Stimulated activated naive CD8-positive, alpha-beta T cell treated with anti-CD3 and anti-CD28 coated beads, Interleukin-15, Interleukin-2, amounts not matched to agents 100 U/mL and 50 U/mL, for 24 hours (primary cell): ENCODE results near the gene VPS18.

ENCODE experiments used
- ATAC-seq: fragments of 150-1000 bp; cut with Tn5 transposase; one replicate; pipeline ENCODE4 v1.10.0; 2021
- DNase-seq: peaks from one replicate; pipeline ENCODE4 v3.0.0; 2021

Gene VPS18

GRCh38 chr15:40936709-40937666 lies 42.7 kb downstream of the VPS18 start:
- DNase-seq (no peak), ATAC-seq (no peak)

- ATAC-seq (no peak), DNase-seq (no peak)
Measured at GRCh38 chr15:40937762-40938535, 43.7 kb downstream of the VPS18 start.

GRCh38 chr15:40938536-40938870 lies 44.3 kb downstream of the VPS18 start:
- DNase-seq: no peak
- ATAC-seq: no peak

- ATAC-seq (no peak), DNase-seq (no peak)
Measured at GRCh38 chr15:40940296-40940801, 46.1 kb downstream of the VPS18 start.

- DNase-seq: no peak
- no peak for ATAC-seq
Measured at GRCh38 chr15:40941068-40941527, 46.8 kb downstream of the VPS18 start.

GRCh38 chr15:40941528-40942336 lies 47.5 kb downstream of the VPS18 start:
- peak; percentile 80 for DNase-seq
- ATAC-seq: peak; percentile 83

GRCh38 chr15:40942337-40942854 lies 48.1 kb downstream of the VPS18 start:
- no peak for ATAC-seq
- no peak for DNase-seq

GRCh38 chr15:40942878-40943277 lies 48.6 kb downstream of the VPS18 start:
- DNase-seq (no peak), ATAC-seq (no peak)

- DNase-seq (no peak), ATAC-seq (no peak)
Measured at GRCh38 chr15:40943764-40944365, 49.6 kb downstream of the VPS18 start.

- ATAC-seq: no peak
- no peak for DNase-seq
Measured at GRCh38 chr15:40944510-40945296, 50.5 kb downstream of the VPS18 start.

- no peak for ATAC-seq
Measured at GRCh38 chr15:40948706-40949473, 54.6 kb downstream of the VPS18 start.

GRCh38 chr15:40949756-40950207 lies 55.5 kb downstream of the VPS18 start:
- no peak for ATAC-seq

More at GRCh38 chr15:40948706-40949473, 54.6 kb downstream of the VPS18 start:
- no peak for DNase-seq

GRCh38 chr15:40951764-40952163 lies 57.5 kb downstream of the VPS18 start:
- ATAC-seq (no peak), DNase-seq (no peak)

More at GRCh38 chr15:40949756-40950207, 55.5 kb downstream of the VPS18 start:
- DNase-seq: no peak

- no peak for ATAC-seq
- DNase-seq: no peak
Measured at GRCh38 chr15:40952301-40952900, 58.2 kb downstream of the VPS18 start.

GRCh38 chr15:40952901-40953712 lies 58.9 kb downstream of the VPS18 start, which contains the start of gene CHAC1:
Gene CHAC1, plus strand, starts transcription at chr15:40953471. Its CDS starts 113 bp downstream, at chr15:40953584.
- DNase-seq (peak; percentile 97), ATAC-seq (peak; percentile 95)
